ENCODE results near the gene CD44. TPM values are rescaled to one million over a fixed set of nuclear protein-coding genes. Genes with fewer than 3 reads are reported as not detected.

CD44 gene
- total RNA-seq, 4 donors from 2014 or later, result 67.1 to 180 (median 84.8) TPM

DNA sequence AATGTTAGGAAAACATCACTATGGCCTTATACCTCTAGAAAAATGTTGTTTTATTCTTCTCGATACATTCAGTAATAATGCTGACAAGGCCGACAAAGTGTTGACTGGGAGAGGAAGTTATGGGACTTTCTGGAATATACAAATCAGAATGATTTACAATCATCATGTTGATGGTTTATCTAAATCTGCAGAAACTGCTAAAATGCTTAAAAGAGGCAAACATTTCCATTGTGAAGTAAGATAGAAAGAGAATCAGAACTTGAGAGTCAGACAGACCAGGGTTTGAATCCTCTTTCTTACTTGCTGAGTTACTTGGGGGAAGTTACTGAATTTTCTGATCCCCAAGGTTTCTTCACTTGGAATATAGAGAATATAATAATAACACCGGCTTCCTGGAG is 89.4 kb downstream of the CD44 start:
- Histone ChIP-seq H3K36me3 (peaks cover 0 to 39% (median 0%) of the 10 kb centered on the region in 3 donors), H3K27me3 (no peaks in the 10 kb centered on the region), H3K4me1 (peaks cover 0 to 11% (median 4%) of the 10 kb centered on the region in 4 donors), H3K9me3 (no peaks in the 10 kb centered on the region), H3K27ac (peak overlapping the region in 2 of 4 donors; percentile 56 to 64), H3K4me3 (no peak overlapping the region)
- 63 to 78% methylated on average over 3 of the region's 3 CpGs for WGBS, 2 donors
- no peak for DNase-seq (ENCODE audit: low spot score in 2 of 2)
- TF ChIP-seq EP300 (IDR thresholded peaks at IDR 0.05) (no peak), POLR2A (IDR thresholded peaks at IDR 0.05) (no peak)
- TF ChIP-seq, protein P1, sequence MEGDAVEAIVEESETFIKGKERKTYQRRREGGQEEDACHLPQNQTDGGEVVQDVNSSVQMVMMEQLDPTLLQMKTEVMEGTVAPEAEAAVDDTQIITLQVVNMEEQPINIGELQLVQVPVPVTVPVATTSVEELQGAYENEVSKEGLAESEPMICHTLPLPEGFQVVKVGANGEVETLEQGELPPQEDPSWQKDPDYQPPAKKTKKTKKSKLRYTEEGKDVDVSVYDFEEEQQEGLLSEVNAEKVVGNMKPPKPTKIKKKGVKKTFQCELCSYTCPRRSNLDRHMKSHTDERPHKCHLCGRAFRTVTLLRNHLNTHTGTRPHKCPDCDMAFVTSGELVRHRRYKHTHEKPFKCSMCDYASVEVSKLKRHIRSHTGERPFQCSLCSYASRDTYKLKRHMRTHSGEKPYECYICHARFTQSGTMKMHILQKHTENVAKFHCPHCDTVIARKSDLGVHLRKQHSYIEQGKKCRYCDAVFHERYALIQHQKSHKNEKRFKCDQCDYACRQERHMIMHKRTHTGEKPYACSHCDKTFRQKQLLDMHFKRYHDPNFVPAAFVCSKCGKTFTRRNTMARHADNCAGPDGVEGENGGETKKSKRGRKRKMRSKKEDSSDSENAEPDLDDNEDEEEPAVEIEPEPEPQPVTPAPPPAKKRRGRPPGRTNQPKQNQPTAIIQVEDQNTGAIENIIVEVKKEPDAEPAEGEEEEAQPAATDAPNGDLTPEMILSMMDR (IDR thresholded peaks at IDR 0.05), result no peak

DNA sequence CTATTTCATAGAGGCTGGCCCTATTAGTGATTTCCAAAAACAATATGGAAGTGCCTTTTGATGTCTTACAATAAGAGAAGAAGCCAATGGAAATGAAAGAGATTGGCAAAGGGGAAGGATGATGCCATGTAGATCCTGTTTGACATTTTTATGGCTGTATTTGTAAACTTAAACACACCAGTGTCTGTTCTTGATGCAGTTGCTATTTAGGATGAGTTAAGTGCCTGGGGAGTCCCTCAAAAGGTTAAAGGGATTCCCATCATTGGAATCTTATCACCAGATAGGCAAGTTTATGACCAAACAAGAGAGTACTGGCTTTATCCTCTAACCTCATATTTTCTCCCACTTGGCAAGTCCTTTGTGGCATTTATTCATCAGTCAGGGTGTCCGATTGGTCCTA is 91.4 kb downstream of the CD44 start:
- no peak for DNase-seq (ENCODE audit: low spot score in 2 of 2)
- peaks cover 0 to 33% (median 0%) of the 10 kb centered on the region in 3 donors for H3K36me3 ChIP-seq
- H3K4me3 ChIP-seq, result no peak overlapping the region
- 81 to 93% methylated on average over 1 of the region's 1 CpG for WGBS, 2 donors
- H3K4me1 ChIP-seq, result peaks cover 0 to 6% (median 2%) of the 10 kb centered on the region in 4 donors
- TF ChIP-seq, protein P1 (IDR thresholded peaks at IDR 0.05), result no peak
- H3K9me3 ChIP-seq, result peaks cover 0 to 4% (median 2%) of the 10 kb centered on the region in 4 donors
- H3K27ac ChIP-seq, result no peak overlapping the region
- no peaks in the 10 kb centered on the region for H3K27me3 ChIP-seq

DNA sequence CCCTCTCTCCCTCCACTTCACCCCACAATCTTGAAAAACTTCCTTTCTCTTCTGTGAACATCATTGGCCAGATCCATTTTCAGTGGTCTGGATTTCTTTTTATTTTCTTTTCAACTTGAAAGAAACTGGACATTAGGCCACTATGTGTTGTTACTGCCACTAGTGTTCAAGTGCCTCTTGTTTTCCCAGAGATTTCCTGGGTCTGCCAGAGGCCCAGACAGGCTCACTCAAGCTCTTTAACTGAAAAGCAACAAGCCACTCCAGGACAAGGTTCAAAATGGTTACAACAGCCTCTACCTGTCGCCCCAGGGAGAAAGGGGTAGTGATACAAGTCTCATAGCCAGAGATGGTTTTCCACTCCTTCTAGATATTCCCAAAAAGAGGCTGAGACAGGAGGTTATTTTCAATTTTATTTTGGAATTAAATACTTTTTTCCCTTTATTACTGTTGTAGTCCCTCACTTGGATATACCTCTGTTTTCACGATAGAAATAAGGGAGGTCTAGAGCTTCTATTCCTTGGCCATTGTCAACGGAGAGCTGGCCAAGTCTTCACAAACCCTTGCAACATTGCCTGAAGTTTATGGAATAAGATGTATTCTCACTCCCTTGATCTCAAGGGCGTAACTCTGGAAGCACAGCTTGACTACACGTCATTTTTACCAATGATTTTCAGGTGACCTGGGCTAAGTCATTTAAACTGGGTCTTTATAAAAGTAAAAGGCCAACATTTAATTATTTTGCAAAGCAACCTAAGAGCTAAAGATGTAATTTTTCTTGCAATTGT is 92.3 kb downstream of the CD44 start:
- Histone ChIP-seq H3K27ac (no peak overlapping the region), H3K36me3 (peaks cover 0 to 30% (median 0%) of the 10 kb centered on the region in 3 donors), H3K27me3 (no peaks in the 10 kb centered on the region), H3K4me3 (no peak overlapping the region), H3K9me3 (peaks cover 0 to 4% (median 2%) of the 10 kb centered on the region in 4 donors), H3K4me1 (peaks cover 0 to 6% (median 2%) of the 10 kb centered on the region in 4 donors)
- WGBS, 2 donors, result 78 to 84% methylated on average over 5 of the region's 5 CpGs
- TF ChIP-seq EP300 (IDR thresholded peaks at IDR 0.05) (no peak), POLR2A (IDR thresholded peaks at IDR 0.05) (no peak)
- TF ChIP-seq, protein P1 (IDR thresholded peaks at IDR 0.05), result no peak
- no peak for DNase-seq (ENCODE audit: low spot score in 2 of 2)

DNA sequence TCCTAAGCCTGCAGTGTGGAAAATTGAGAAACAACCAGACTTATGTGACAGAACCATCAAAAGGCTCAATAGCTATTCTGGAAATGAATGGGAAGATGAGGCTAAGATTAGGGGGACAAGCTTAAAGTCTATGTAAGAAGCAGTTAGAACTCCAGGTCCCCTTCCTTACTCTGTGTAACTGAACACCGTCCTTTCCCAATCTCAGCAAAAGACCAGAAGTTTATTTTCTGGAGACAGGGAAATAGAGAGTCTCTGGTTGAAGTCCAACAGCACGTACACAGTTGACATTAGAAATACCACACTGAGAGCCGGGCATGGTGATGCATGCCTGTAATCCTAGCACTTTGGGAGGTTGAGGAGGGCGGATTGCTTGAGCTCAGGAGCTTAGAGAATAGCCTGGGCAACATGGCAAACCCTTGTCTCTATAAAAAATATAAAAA is 93.9 kb downstream of the CD44 start:
- Histone ChIP-seq H3K4me1 (no peaks in the 10 kb centered on the region), H3K4me3 (no peak overlapping the region), H3K27ac (no peak overlapping the region), H3K9me3 (peaks cover 0 to 4% (median 2%) of the 10 kb centered on the region in 4 donors), H3K36me3 (peaks cover 0 to 30% (median 0%) of the 10 kb centered on the region in 3 donors), H3K27me3 (no peaks in the 10 kb centered on the region)
- WGBS, 2 donors, result 84% methylated on average over 4 of the region's 4 CpGs
- TF ChIP-seq EP300 (IDR thresholded peaks at IDR 0.05) (no peak), POLR2A (IDR thresholded peaks at IDR 0.05) (no peak)
- TF ChIP-seq, protein P1 (IDR thresholded peaks at IDR 0.05), result no peak
- no peak for DNase-seq (ENCODE audit: low spot score in 2 of 2)

DNA sequence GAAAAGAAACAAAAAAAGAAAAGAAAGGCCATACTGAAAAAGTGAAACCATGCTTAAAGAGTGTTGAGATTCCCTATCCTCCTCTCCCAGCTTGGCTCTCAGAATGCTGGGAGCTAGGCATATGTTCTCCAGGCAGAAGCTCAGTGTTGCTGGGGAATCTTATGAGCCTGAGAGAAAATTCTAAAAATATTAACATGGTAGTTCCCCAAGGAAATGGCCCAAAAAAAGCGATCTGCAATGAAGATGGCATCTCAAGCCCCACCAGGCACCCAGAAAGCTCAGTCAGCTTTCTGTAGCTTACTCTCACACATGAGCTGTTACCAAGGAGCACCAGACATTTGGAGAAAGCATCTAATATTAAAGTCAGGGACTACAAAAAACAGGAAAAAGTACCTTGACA is 94.5 kb downstream of the CD44 start:
- Histone ChIP-seq H3K4me3 (no peak overlapping the region), H3K27ac (no peak overlapping the region), H3K4me1 (no peaks in the 10 kb centered on the region), H3K36me3 (peaks cover 0 to 30% (median 0%) of the 10 kb centered on the region in 3 donors), H3K27me3 (no peaks in the 10 kb centered on the region), H3K9me3 (peaks cover 0 to 4% (median 2%) of the 10 kb centered on the region in 4 donors)
- WGBS, 2 donors, result 77 to 78% methylated on average over 1 of the region's 1 CpG
- no peak for DNase-seq (ENCODE audit: low spot score in 2 of 2)
- TF ChIP-seq EP300 (IDR thresholded peaks at IDR 0.05) (no peak), POLR2A (IDR thresholded peaks at IDR 0.05) (no peak)
- TF ChIP-seq, protein P1 (IDR thresholded peaks at IDR 0.05), result no peak
